HepG2 (cell line): ENCODE data around the gene FBXO39. TPM values are rescaled to one million over a fixed set of nuclear protein-coding genes. Genes with fewer than 3 reads are reported as not detected.

ENCODE experiments used
- CBFB ChIP-seq: sonication (generic); formaldehyde crosslinking; IDR thresholded peaks from 2 replicates; pipeline ENCODE4 v1.4.0; 2020; ENCODE audit warnings: missing genetic modification reagents
- CCDC6 ChIP-seq: sonication (generic); formaldehyde crosslinking; IDR thresholded peaks from 2 replicates; pipeline ENCODE4 v1.8.1; 2022; ENCODE audit warnings: mild to moderate bottlenecking, missing genetic modification reagents, moderate library complexity
- CEBPB ChIP-seq: IDR thresholded peaks from 2 replicates; pipeline ENCODE4 v1.6.1; 2011; ENCODE audit warnings: low read depth, low read length, improper control_type of control experiment, borderline replicate concordance
- CEBPG ChIP-seq: IDR thresholded peaks from 2 replicates; pipeline ENCODE4 v1.6.1; 2016
- CREB1 ChIP-seq, 2 experiments: fragments of 450-650 bp in 1 of 2; IDR thresholded peaks; 2 replicates each; pipeline ENCODE4 v1.6.1; 2016 to 2017; ENCODE audit warnings: control low read depth in 1 of 2, mild to moderate bottlenecking in 1 of 2, missing compliant biosample characterization in 1 of 2, missing genetic modification characterization in 1 of 2
- KLF16 ChIP-seq, 2 experiments: sonication (generic) in 1 of 2; formaldehyde crosslinking in 1 of 2; IDR thresholded peaks; 2 replicates each; pipeline versions ENCODE4 v1.6.1 to v1.8.0; 2016 to 2023; ENCODE audit warnings: missing genetic modification reagents in 2 of 2, missing compliant biosample characterization in 1 of 2
- NRL ChIP-seq: sonication (generic); formaldehyde crosslinking; IDR thresholded peaks from 2 replicates; pipeline ENCODE4 v1.5.0; 2020; ENCODE audit warnings: missing genetic modification reagents, mild to moderate bottlenecking, moderate library complexity, borderline replicate concordance
- THAP11 ChIP-seq: IDR thresholded peaks from 2 replicates; pipeline ENCODE4 v1.6.1; 2016; ENCODE audit warnings: missing biosample characterization, missing genetic modification reagents
- THAP9 ChIP-seq: sonication (generic); formaldehyde crosslinking; IDR thresholded peaks from 2 replicates; pipeline ENCODE4; 2020; ENCODE audit warnings: missing genetic modification reagents, mild to moderate bottlenecking, borderline replicate concordance
- TOPORS ChIP-seq: sonication (generic); formaldehyde crosslinking; IDR thresholded peaks from 2 replicates; pipeline ENCODE4 v1.8.0; 2023; ENCODE audit warnings: mild to moderate bottlenecking, missing genetic modification reagents
- ZMYM4 ChIP-seq: sonication (generic); formaldehyde crosslinking; IDR thresholded peaks from 2 replicates; pipeline ENCODE4 v1.8.1; 2023; ENCODE audit warnings: mild to moderate bottlenecking, missing genetic modification reagents
- ZNF17 ChIP-seq: sonication (generic); formaldehyde crosslinking; IDR thresholded peaks from 2 replicates; pipeline ENCODE4 v1.5.0; 2020; ENCODE audit warnings: mild to moderate bottlenecking, missing genetic modification reagents
- ZNF292 ChIP-seq: sonication (generic); formaldehyde crosslinking; IDR thresholded peaks from 2 replicates; pipeline ENCODE4 v1.8.1; 2022; ENCODE audit warnings: mild to moderate bottlenecking, low read depth, missing genetic modification reagents, borderline replicate concordance
- ZNF446 ChIP-seq: sonication (generic); formaldehyde crosslinking; IDR thresholded peaks from 2 replicates; pipeline ENCODE4 v1.5.0; 2020; ENCODE audit warnings: mild to moderate bottlenecking, missing genetic modification reagents
- ZNF451 ChIP-seq: sonication (generic); formaldehyde crosslinking; IDR thresholded peaks from 2 replicates; pipeline ENCODE4 v1.5.0; 2020; ENCODE audit warnings: mild to moderate bottlenecking, missing genetic modification reagents
- ZNF781 ChIP-seq: sonication (generic); formaldehyde crosslinking; IDR thresholded peaks from 2 replicates; pipeline ENCODE4 v1.5.1; 2020; ENCODE audit warnings: borderline replicate concordance, mild to moderate bottlenecking, missing genetic modification reagents; ENCODE audit errors: not compliant biosample characterization
- ZSCAN20 ChIP-seq: sonication (generic); formaldehyde crosslinking; IDR thresholded peaks from 2 replicates; pipeline ENCODE4 v1.4.0; 2020; ENCODE audit warnings: missing genetic modification reagents, mild to moderate bottlenecking, borderline replicate concordance
- polyA plus RNA-seq, 8 experiments: library from polyadenylated mRNA; depleted of rRNA in 3 of 8; stranded (reverse) in 7 of 8; unstranded in 1 of 8; fragments of >200 nt; fragmentation: Illumina TruSeq in 4 of 8; extraction: Trizol in 4 of 8; gene quantifications; 2 replicates each; pipeline versions ENCODE4 v1.2.1 to v1.2.3, GENCODE V29; 2011 to 2016; ENCODE audit warnings: low read depth in 4 of 8, missing spikeins in 1 of 8, mixed read lengths in 1 of 8; ENCODE audit not compliant: insufficient read depth in 1 of 8
- total RNA-seq, 5 experiments: library from RNA; depleted of rRNA; stranded (reverse); fragments of >200 nt; fragmentation: Illumina TruSeq; extraction: Trizol; gene quantifications; 2 replicates each; pipeline ENCODE4 v1.2.3, GENCODE V29; 2016; ENCODE audit warnings: low read depth in 1 of 5
- TF ChIP-seq, protein P1 (sequence below): sonication (generic); formaldehyde crosslinking; conservative IDR thresholded peaks from 2 replicates; pipeline ENCODE4 v1.8.0; 2022; ENCODE audit warnings: missing genetic modification reagents
- TF ChIP-seq, protein P2 (sequence below): IDR thresholded peaks from 2 replicates; pipeline ENCODE4 v1.6.1; 2016; ENCODE audit warnings: low read depth, control low read depth
- TF ChIP-seq, protein P3 (sequence below): IDR thresholded peaks from 2 replicates; pipeline ENCODE4 v1.4.0; 2020; ENCODE audit warnings: mild to moderate bottlenecking, missing genetic modification reagents

The FBXO39 gene
- total and polyA plus RNA-seq, 2 of the 13 experiments (the other 11 are each of a cell fraction or from before 2014, with no cell fraction given): 0.09 TPM; not detected in 1

GRCh38 chr17:6797718-6798351 lies 21.8 kb downstream of the FBXO39 start (continued):
- TF ChIP-seq, protein P1, sequence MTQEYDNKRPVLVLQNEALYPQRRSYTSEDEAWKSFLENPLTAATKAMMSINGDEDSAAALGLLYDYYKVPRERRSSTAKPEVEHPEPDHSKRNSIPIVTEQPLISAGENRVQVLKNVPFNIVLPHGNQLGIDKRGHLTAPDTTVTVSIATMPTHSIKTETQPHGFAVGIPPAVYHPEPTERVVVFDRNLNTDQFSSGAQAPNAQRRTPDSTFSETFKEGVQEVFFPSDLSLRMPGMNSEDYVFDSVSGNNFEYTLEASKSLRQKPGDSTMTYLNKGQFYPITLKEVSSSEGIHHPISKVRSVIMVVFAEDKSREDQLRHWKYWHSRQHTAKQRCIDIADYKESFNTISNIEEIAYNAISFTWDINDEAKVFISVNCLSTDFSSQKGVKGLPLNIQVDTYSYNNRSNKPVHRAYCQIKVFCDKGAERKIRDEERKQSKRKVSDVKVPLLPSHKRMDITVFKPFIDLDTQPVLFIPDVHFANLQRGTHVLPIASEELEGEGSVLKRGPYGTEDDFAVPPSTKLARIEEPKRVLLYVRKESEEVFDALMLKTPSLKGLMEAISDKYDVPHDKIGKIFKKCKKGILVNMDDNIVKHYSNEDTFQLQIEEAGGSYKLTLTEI: no peak
- TF ChIP-seq ZMYM4 (CRISPR knock-in tag): no peak
- TF ChIP-seq ZNF451 (CRISPR knock-in tag): no peak
- TF ChIP-seq ZNF292 (CRISPR knock-in tag): no peak
- TF ChIP-seq THAP11 (CRISPR knock-in tag): 0 out of 2 replicates have a peak, but pooled peaks have one; percentile 15
- peak; percentile 73 for TF ChIP-seq CEBPG (CRISPR knock-in tag)
- TF ChIP-seq TOPORS: no peak
- no peak for TF ChIP-seq THAP9 (CRISPR knock-in tag)
- TF ChIP-seq CEBPB: peak; percentile 62; the same call in 1 of the 2 replicates
- TF ChIP-seq, protein P2, sequence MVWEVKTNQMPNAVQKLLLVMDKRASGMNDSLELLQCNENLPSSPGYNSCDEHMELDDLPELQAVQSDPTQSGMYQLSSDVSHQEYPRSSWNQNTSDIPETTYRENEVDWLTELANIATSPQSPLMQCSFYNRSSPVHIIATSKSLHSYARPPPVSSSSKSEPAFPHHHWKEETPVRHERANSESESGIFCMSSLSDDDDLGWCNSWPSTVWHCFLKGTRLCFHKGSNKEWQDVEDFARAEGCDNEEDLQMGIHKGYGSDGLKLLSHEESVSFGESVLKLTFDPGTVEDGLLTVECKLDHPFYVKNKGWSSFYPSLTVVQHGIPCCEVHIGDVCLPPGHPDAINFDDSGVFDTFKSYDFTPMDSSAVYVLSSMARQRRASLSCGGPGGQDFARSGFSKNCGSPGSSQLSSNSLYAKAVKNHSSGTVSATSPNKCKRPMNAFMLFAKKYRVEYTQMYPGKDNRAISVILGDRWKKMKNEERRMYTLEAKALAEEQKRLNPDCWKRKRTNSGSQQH (CRISPR knock-in tag): 0 out of 2 replicates have a peak, but pooled peaks have one; percentile 46
- TF ChIP-seq, protein P3, sequence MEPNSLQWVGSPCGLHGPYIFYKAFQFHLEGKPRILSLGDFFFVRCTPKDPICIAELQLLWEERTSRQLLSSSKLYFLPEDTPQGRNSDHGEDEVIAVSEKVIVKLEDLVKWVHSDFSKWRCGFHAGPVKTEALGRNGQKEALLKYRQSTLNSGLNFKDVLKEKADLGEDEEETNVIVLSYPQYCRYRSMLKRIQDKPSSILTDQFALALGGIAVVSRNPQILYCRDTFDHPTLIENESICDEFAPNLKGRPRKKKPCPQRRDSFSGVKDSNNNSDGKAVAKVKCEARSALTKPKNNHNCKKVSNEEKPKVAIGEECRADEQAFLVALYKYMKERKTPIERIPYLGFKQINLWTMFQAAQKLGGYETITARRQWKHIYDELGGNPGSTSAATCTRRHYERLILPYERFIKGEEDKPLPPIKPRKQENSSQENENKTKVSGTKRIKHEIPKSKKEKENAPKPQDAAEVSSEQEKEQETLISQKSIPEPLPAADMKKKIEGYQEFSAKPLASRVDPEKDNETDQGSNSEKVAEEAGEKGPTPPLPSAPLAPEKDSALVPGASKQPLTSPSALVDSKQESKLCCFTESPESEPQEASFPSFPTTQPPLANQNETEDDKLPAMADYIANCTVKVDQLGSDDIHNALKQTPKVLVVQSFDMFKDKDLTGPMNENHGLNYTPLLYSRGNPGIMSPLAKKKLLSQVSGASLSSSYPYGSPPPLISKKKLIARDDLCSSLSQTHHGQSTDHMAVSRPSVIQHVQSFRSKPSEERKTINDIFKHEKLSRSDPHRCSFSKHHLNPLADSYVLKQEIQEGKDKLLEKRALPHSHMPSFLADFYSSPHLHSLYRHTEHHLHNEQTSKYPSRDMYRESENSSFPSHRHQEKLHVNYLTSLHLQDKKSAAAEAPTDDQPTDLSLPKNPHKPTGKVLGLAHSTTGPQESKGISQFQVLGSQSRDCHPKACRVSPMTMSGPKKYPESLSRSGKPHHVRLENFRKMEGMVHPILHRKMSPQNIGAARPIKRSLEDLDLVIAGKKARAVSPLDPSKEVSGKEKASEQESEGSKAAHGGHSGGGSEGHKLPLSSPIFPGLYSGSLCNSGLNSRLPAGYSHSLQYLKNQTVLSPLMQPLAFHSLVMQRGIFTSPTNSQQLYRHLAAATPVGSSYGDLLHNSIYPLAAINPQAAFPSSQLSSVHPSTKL (CRISPR knock-in tag): peak; percentile 38; the same call in 1 of the 2 replicates
- TF ChIP-seq ZNF17 (CRISPR knock-in tag): no peak
- no peak for TF ChIP-seq CBFB (CRISPR knock-in tag)
- no peak for TF ChIP-seq CCDC6 (CRISPR knock-in tag)
- no peak for TF ChIP-seq NRL (CRISPR knock-in tag)
- no peak for TF ChIP-seq ZSCAN20 (CRISPR knock-in tag)
- TF ChIP-seq KLF16 (CRISPR knock-in tag; IDR thresholded peaks at IDR 0.05): no peak
- TF ChIP-seq CREB1 (IDR thresholded peaks at IDR 0.05): no peak
- no peak for TF ChIP-seq CREB1 (CRISPR knock-in tag; IDR thresholded peaks at IDR 0.05)
- no peak for TF ChIP-seq ZNF446 (CRISPR knock-in tag)
- no peak for TF ChIP-seq ZNF781 (CRISPR knock-in tag)
